ENCODE measurements around the gene TRIP4.

Gene TRIP4

DNA sequence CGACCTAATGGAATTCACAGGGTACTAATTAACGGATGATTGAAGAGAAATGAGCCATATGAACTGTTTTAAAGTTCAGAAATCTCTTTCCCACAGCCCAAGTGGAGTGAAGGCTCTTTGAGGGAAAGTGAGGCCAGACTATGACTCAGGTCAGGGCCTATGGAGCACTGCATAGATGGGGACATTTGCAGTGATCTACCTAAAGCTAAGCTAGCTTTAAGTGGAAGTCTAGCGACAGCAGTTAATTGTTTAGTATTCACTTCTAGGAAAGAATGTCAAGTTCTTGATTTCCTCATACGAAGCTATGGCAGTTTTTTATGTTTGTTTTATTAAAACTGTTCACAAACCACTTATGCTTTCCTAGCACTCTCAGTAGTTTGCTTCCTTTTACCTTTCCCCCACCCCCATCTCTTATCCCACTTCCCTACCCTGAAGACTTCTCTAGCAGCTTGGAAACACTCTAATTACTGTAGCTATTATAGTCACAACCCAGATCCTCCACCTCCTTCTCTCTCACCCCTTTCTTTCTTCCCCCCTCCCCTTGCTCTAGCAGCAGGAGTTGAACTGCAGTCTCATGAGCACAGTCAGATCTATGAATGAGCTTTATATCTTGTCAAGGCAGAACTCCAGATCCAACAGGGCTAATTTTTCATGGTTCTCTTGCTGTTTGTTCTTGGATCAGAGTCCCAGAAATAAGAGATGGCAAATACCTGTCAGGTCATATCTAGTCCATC, 78.9 kb downstream of the TRIP4 start:
- TF ChIP-seq, protein P1, sequence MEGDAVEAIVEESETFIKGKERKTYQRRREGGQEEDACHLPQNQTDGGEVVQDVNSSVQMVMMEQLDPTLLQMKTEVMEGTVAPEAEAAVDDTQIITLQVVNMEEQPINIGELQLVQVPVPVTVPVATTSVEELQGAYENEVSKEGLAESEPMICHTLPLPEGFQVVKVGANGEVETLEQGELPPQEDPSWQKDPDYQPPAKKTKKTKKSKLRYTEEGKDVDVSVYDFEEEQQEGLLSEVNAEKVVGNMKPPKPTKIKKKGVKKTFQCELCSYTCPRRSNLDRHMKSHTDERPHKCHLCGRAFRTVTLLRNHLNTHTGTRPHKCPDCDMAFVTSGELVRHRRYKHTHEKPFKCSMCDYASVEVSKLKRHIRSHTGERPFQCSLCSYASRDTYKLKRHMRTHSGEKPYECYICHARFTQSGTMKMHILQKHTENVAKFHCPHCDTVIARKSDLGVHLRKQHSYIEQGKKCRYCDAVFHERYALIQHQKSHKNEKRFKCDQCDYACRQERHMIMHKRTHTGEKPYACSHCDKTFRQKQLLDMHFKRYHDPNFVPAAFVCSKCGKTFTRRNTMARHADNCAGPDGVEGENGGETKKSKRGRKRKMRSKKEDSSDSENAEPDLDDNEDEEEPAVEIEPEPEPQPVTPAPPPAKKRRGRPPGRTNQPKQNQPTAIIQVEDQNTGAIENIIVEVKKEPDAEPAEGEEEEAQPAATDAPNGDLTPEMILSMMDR (IDR thresholded peaks at IDR 0.05) = no peak

DNA sequence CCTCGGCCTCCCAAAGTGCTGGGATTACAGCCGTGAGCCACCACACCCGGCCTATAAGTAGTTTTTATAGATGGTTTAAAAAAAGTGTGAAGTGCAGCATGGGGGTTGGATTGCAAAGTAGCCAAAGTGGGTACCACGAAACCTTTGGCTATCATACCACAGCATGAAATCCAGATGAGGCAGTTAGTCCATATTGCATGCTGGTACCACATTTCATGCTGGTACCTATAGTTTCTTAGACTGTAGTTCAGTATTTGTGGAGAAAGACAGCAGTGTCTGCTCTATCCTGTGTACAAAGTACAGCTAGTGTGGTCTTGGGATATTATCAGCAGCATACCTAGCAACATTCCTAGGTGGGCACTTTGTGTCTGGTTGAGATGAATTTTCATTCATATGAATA, 84.5 kb downstream of the TRIP4 start:
- TF ChIP-seq, protein P1 (IDR thresholded peaks at IDR 0.05) = no peak

DNA sequence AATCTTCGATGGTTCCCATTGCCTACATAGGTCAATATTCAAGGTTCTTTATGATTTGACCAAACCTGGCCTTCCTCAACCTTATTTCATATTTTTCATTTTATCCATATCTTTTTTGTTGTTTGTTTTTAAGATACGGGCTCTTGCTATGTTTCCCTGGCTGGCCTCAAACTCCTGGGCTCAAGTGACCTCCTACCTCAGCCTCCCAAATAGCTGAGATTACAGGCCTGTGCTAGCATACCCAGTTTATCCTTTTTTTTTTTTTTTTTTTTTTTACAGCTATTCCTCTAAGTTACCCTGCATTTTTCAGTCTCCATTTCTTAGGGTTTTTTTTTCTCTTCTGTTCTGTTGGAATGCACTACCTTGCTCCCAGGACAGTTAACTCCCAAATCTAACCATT, 87.2 kb downstream of the TRIP4 start:
- TF ChIP-seq, protein P1 (IDR thresholded peaks at IDR 0.05) = no peak

DNA sequence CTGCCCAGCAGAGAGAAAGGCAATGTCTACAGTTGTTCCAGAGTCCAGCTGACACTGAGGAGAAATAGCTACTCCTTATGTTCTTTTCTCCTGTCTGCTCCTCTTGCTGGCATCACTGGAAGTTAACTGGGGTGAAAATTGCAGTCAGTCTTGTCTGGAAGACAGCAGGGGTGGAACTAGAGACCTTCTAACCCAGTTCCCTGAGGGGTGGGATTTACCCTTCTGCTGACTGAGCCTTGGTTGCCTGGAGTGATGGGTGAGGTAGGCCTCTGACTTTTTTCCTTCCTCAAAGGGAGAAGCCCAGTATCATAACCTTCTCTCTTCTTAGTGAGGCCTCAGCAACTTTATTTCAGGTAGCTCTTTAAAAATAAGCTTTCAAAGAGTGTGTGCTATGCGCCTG, 88.9 kb downstream of the TRIP4 start:
- TF ChIP-seq, protein P1 (IDR thresholded peaks at IDR 0.05) = no peak

DNA sequence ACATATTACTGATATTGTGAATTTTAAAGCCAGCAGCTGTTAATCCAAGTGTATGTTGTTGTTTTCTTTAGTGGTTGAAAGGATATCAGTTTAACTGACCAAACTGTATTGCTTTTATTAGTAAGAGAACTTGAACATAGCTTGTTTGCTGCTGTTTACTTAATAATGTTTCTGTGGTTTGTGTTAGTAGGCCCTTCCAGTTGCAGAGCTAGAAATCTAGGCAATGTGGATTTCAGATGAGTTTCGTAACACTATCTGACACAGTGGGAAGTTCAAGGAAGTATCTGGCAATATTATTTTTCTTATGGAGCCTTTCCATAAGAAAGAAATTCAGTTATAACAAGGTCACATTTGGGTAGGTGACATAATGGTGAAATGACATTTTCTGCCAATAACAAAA, 91.2 kb downstream of the TRIP4 start:
- TF ChIP-seq, protein P1 (IDR thresholded peaks at IDR 0.05) = no peak

DNA sequence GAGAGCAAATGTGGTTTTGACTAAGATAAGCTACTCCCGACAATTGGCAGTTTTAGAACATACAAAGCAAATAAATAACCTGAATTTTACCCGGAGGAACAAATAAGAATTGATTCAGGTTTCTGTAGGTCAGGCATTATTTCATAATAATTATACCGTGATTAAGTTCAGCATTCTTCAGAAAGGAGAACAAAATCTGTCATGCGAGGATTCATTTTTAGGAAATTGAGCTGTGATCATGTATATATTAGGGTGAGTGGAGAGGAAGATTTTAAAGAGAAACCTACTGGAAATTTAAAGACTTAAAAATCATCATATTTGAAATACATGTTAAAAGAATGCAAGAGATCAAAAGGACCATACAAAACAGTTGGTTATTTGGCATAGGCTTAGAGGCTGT, 93.3 kb downstream of the TRIP4 start:
- TF ChIP-seq, protein P1 (IDR thresholded peaks at IDR 0.05) = no peak

DNA sequence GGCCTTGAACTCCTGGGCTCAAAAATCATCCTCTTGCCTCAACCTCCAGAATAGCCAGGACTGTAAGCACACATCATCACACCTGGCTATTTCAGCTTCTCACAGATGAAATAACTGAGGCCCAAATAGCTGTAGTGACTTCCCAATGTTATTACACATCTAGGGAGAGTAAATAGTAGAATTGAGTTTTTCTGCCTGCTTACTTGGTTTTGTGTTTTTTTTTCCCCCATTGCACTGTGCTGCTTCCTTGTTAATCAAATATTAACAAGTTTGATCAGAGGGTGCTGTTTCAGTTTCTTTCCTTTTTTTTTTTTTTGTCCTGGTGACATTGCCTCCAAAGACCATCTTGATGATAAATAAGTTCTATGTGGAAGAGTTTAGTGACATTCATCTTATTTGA, 96.1 kb downstream of the TRIP4 start:
- TF ChIP-seq, protein P1 (IDR thresholded peaks at IDR 0.05) = no peak

DNA sequence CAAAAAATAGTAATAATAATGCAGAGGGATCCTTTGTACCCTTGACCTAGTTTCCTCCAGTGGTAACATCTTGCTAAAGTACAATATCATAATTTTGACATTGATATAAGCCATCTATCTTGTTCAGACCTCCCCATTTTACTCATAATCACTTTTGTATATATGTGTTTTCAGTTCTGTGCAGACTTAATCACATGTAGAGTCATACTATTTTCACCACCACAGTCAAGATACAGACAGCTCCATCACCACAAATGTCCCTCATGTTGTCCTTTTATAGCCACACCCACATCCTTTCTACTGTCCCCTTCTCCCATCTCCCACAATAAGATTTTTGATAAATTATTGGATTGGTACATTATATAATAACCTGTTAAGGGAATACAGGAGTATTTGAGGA, 98.2 kb downstream of the TRIP4 start:
- TF ChIP-seq, protein P1 (IDR thresholded peaks at IDR 0.05) = no peak
